Activated CD4-positive, alpha-beta T cell treated with anti-CD3 and anti-CD28 coated beads, Interleukin-2, amount 10 ng/mL, durations not matched to agents 7 days and 5 days (primary cell): Measurements from ENCODE around the gene NPHP4. TPM values are rescaled to one million over a fixed set of nuclear protein-coding genes. Genes with fewer than 3 reads are reported as not detected.

Experiments
- CTCF ChIA-PET: fragments of 350-600 bp; sonication (Branson Sonifier 250); formaldehyde crosslinking; loops from one replicate; lab custom pipeline; 2021; ENCODE audit warnings: antibody characterized with exemption; lab: Charles Lee
- POLR2A ChIA-PET: fragments of 350-600 bp; sonication (Branson Sonifier 250); formaldehyde crosslinking; loops from one replicate; lab custom pipeline; 2021; ENCODE audit warnings: antibody characterized with exemption; lab: Charles Lee
- DNase-seq: peaks from one replicate; pipeline ENCODE4 v3.0.0-alpha.2; 2020
- H3K27ac Mint-ChIP-seq: one replicate; pipeline ENCODE4 v1.8.0; 2021; ENCODE audit warnings: mild to moderate bottlenecking, moderate library complexity, mixed read lengths
- H3K27me3 Mint-ChIP-seq: one replicate; pipeline ENCODE4 v1.8.0; 2021; ENCODE audit warnings: mixed read lengths
- H3K36me3 Mint-ChIP-seq: one replicate; pipeline ENCODE4 v1.8.0; 2021; ENCODE audit warnings: low read depth, mixed read lengths
- H3K4me1 Mint-ChIP-seq: one replicate; pipeline ENCODE4 v1.8.0; 2021; ENCODE audit warnings: mixed read lengths
- H3K4me3 Mint-ChIP-seq: one replicate; pipeline ENCODE4 v1.8.0; 2021; ENCODE audit warnings: mild to moderate bottlenecking, moderate library complexity, mixed read lengths
- H3K9me3 Mint-ChIP-seq: one replicate; pipeline ENCODE4 v1.8.0; 2021; ENCODE audit warnings: mixed read lengths
- microRNA-seq: library from miRNA; unstranded; fragments of <30 nt; microRNA quantifications from one replicate; pipeline ENCODE4 v1.2.0, GENCODE V29; 2021; ENCODE audit warnings: borderline microRNAs expressed, borderline replicate concordance
- total RNA-seq, 2 experiments: library from RNA; stranded (reverse); gene quantifications; one replicate each; pipeline ENCODE4 v1.2.3, GENCODE V29; 2021

Gene NPHP4
- total RNA-seq, 2 experiments from 2014 or later = 14.6 to 16.1 TPM

DNA sequence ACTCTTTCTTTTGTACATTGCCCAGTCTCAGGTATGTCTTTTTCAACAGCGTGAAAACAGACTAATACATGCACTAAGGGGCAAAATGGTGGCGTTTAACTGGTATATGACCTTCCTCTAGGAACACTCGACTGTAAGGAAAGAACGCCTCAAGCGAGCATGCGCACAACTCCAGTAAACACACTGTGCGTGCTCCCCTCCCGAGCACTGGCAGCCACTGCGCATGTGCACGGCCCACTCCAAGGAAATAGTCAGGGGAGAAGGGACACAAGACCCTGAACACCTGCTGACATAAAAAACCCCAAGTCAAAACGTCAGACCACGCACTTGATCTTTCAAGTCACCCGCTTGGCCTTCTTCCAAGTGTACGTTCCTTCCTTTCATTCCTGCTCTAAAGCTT is 173.5 kb downstream of the NPHP4 start:
- no peaks in the 10 kb centered on the region for H3K9me3 Mint-ChIP-seq
- H3K27ac Mint-ChIP-seq = no peak overlapping the region
- no peaks in the 10 kb centered on the region for H3K27me3 Mint-ChIP-seq
- POLR2A ChIA-PET = no interaction called here
- H3K4me3 Mint-ChIP-seq = no peak overlapping the region
- H3K36me3 Mint-ChIP-seq = no peaks in the 10 kb centered on the region
- CTCF ChIA-PET = no interaction called here
- no peak for DNase-seq
- no peaks in the 10 kb centered on the region for H3K4me1 Mint-ChIP-seq

DNA sequence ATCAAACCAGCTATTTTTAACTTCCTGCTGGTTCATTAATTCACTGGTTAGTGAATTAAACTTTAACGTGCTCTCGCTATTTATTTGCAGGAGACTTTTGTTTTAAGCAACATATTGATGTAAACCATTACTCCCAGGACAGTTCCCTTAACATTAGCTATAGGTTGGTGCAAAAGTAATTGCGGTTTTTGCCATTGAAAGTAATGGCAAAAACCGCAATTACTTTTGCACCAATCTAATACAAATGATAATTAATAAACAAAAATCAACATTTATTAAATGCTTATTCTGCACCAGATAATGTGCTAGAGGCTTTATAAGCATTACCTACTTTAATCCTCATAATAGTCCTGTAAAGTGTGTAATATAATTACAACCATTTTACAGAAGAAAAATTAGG is 176.5 kb downstream of the NPHP4 start:
- no peaks in the 10 kb centered on the region for H3K36me3 Mint-ChIP-seq
- no peaks in the 10 kb centered on the region for H3K9me3 Mint-ChIP-seq
- DNase-seq = no peak
- CTCF ChIA-PET = no interaction called here
- H3K4me3 Mint-ChIP-seq = no peak overlapping the region
- H3K27ac Mint-ChIP-seq = no peak overlapping the region
- H3K4me1 Mint-ChIP-seq = no peaks in the 10 kb centered on the region
- POLR2A ChIA-PET = no interaction called here
- H3K27me3 Mint-ChIP-seq = no peaks in the 10 kb centered on the region

DNA sequence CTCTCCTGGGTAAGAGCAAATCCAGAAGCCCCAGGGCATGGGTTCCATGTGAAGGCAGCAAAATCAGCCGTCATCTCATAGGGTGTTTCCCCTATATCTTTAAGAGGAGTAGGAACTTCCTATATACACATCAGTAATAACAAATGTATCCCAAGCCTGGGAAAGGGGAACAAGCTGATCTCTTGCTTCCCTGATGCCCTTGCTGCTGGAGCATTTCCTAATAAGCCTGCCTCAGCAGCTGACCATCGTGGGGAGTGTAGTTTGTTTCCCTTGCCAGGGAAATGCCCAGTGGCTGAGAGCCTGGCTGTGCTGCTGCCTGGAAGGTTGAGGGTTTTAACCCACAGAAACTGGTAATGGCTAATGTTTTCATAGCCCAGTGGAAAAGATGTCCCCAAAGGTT is 177.0 kb downstream of the NPHP4 start:
- H3K27me3 Mint-ChIP-seq = no peaks in the 10 kb centered on the region
- H3K9me3 Mint-ChIP-seq = no peaks in the 10 kb centered on the region
- ChIA-PET CTCF (no interaction called here), POLR2A (no interaction called here)
- no peaks in the 10 kb centered on the region for H3K36me3 Mint-ChIP-seq
- no peak overlapping the region for H3K27ac Mint-ChIP-seq
- DNase-seq = no peak
- H3K4me3 Mint-ChIP-seq = no peak overlapping the region
- H3K4me1 Mint-ChIP-seq = no peaks in the 10 kb centered on the region

DNA sequence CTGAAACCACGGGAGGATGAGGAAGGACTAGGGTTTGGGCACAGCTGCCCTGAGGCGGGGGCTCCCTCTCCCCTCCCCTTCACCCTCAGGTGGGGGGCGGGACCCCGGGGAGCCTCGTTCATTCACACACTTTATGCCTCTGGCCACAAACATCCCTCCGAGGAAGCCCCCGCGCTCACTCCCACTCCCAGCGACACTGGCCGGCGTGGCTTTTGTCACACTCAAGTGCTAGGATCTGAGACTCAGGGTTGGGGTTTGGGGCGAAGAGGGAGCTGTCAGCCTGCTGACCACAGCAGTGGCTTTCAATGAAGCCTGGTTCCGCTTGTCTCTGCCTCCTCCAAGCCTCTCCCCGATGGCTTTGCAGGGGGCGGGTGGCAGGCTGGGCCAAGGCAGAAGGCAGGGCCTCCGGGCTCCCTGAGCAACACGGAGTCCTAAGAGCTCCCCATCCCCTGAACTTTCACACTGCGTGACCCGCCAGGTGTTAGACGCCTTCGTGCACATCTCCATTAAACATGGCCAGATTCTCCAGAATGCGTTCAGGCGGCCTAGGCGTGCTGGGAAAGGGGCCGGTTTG is 178.1 kb downstream of the NPHP4 start:
- POLR2A ChIA-PET = no interaction called here

DNA sequence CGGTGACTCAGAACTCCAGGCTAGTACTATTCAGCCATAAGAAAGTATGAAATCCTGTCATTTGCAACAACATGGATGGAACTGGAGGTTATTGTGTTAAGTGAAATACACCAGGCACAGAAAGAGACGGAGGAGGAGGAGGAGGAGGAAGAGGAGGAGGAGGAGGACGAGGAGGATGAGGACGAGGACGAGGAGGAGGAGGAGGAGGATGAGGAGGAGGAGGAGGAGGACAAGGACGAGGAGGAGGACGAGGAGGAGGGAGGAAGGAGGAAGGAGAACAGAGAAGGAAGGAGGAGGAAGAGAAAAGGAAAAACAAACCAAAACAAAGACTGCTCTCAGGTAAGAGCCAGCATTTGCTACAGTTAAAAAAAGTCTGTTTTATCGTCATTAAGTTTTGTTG is 178.7 kb downstream of the NPHP4 start:
- no peak for DNase-seq
- H3K9me3 Mint-ChIP-seq = no peaks in the 10 kb centered on the region
- H3K36me3 Mint-ChIP-seq = no peaks in the 10 kb centered on the region
- ChIA-PET POLR2A (no interaction called here), CTCF (no interaction called here)
- no peak overlapping the region for H3K4me3 Mint-ChIP-seq
- no peak overlapping the region for H3K27ac Mint-ChIP-seq
- H3K27me3 Mint-ChIP-seq = no peaks in the 10 kb centered on the region
- H3K4me1 Mint-ChIP-seq = no peaks in the 10 kb centered on the region

More for the DNA sequence above, 178.1 kb downstream of the NPHP4 start:
- no peaks in the 10 kb centered on the region for H3K27me3 Mint-ChIP-seq
- CTCF ChIA-PET = no interaction called here
- H3K27ac Mint-ChIP-seq = no peak overlapping the region
- H3K4me1 Mint-ChIP-seq = no peaks in the 10 kb centered on the region
- DNase-seq = no peak
- H3K36me3 Mint-ChIP-seq = no peaks in the 10 kb centered on the region
- H3K4me3 Mint-ChIP-seq = no peak overlapping the region
- no peaks in the 10 kb centered on the region for H3K9me3 Mint-ChIP-seq

Small RNA genes lying within 50 kb of the gene (microRNA-seq; reads per million reads assigned to microRNA genes)
- gene MIR4689 = 0.63 reads per million

Other genes starting within 250 kb of the NPHP4 start
- 100 to 1,000 TPM; 258 to 294 TPM for gene KCNAB2, start 53.5 kb upstream of the NPHP4 start, total RNA-seq
- gene CHD5, start 187.9 kb upstream of the NPHP4 start, total RNA-seq = under 1 TPM; 0.67 to 0.96 TPM
- 100 to 1,000 TPM; 328 to 370 TPM for gene RPL22, start 207.2 kb upstream of the NPHP4 start, total RNA-seq
- 1 to 10 TPM; 4.0 to 7.4 TPM for gene RNF207, start 213.7 kb upstream of the NPHP4 start, total RNA-seq
- 10 to 100 TPM; 50.4 to 53.3 TPM for gene ICMT, start 243.5 kb upstream of the NPHP4 start, total RNA-seq